Gastroesophageal sphincter (tissue), 4 donors: ENCODE data around the gene ZNF44. TPM values are rescaled to one million over a fixed set of nuclear protein-coding genes. Genes with fewer than 3 reads are reported as not detected.

Source experiments
- ATAC-seq: fragments of 150-250 bp; one replicate; pipeline ENCODE4 v1.9.1; 2016; ENCODE audit warnings: mild to moderate bottlenecking, moderate library complexity
- H3K27ac ChIP-seq, 4 donors: fragments of 200-600 bp; sonication (generic) in 3 of 4; 1 replicate in 3 of 4; 2 replicates in 1 of 4; pipeline ENCODE4 v1.5.1; 2016 to 2019
- H3K27me3 ChIP-seq: fragments of 200-600 bp; sonication (generic); one replicate; pipeline ENCODE4 v1.5.1; 2019
- H3K36me3 ChIP-seq, 2 donors: fragments of 200-600 bp; sonication (generic); one replicate each; pipeline ENCODE4 v1.5.1; 2019; ENCODE audit warnings: control low read depth in 1 of 2
- H3K4me1 ChIP-seq, 3 donors: fragments of 200-600 bp; sonication (generic); 1 replicate in 2 of 3; 2 replicates in 1 of 3; pipeline ENCODE4 v1.5.1; 2016 to 2019; ENCODE audit warnings: control low read depth in 2 of 3
- H3K4me3 ChIP-seq, 2 donors: fragments of 200-600 bp; sonication (generic); one replicate each; pipeline ENCODE4 v1.5.1; 2019; ENCODE audit warnings: mild to moderate bottlenecking in 1 of 2, moderate library complexity in 1 of 2
- H3K9me3 ChIP-seq, 3 donors: fragments of 200-600 bp; sonication (generic); one replicate each; pipeline ENCODE4 v1.5.1; 2017 to 2019; ENCODE audit warnings: control low read depth in 2 of 3
- CTCF ChIP-seq, 4 experiments: fragments of 200-600 bp in 2 of 4; fragments of 450-650 bp in 2 of 4; sonication (generic) in 1 of 4; IDR thresholded peaks; one replicate each; pipeline ENCODE4 v1.5.1; 2017 to 2019; ENCODE audit warnings: antibody characterized with exemption in 4 of 4, mild to moderate bottlenecking in 2 of 4, moderate library complexity in 2 of 4
- EP300 ChIP-seq: sonication (generic); formaldehyde crosslinking; IDR thresholded peaks from one replicate; pipeline ENCODE4 v1.6.1; 2017; ENCODE audit warnings: antibody characterized with exemption, mild to moderate bottlenecking
- POLR2A ChIP-seq, 2 donors: fragments of 450-650 bp; IDR thresholded peaks; one replicate each; pipeline ENCODE4 v1.6.1; 2017; ENCODE audit warnings: antibody characterized with exemption in 2 of 2, mild to moderate bottlenecking in 2 of 2, moderate library complexity in 1 of 2
- POLR2AphosphoS5 ChIP-seq: sonication (generic); formaldehyde crosslinking; IDR thresholded peaks from one replicate; pipeline ENCODE4 v1.6.1; 2017; ENCODE audit warnings: antibody characterized with exemption
- WGBS, 2 donors: methylation state at CpG; one replicate each; pipeline ENCODE4 v1.1.5; 2018; ENCODE audit warnings: low coverage in 1 of 2; 5-methylcytosine and 5-hydroxymethylcytosine counted together
- total RNA-seq, 4 donors: library from RNA; depleted of rRNA; stranded (reverse); fragments of >200 nt; gene quantifications; one replicate each; pipeline ENCODE4 v1.1.0, GENCODE V29; 2016

Gene ZNF44
- total RNA-seq, 4 donors from 2014 or later = 10.1 to 14.6 (median 11.3) TPM

GRCh38 chr19:12224676-12225075, 70.0 kb downstream of the ZNF44 start:
- Histone ChIP-seq H3K36me3 (peaks cover 0 to 43% of the 10 kb centered on the region in 2 donors), H3K9me3 (no peaks in the 10 kb centered on the region), H3K27me3 (no peaks in the 10 kb centered on the region), H3K4me1 (no peaks in the 10 kb centered on the region), H3K27ac (no peak overlapping the region), H3K4me3 (no peak overlapping the region)
- ATAC-seq = no peak
- TF ChIP-seq POLR2AphosphoS5 = no peak
- no peak for TF ChIP-seq CTCF (IDR thresholded peaks at IDR 0.05)
- no peak for TF ChIP-seq POLR2A (IDR thresholded peaks at IDR 0.05)
- TF ChIP-seq EP300 = no peak
- 88 to 100% methylated on average over 1 to 5 of the region's 6 CpGs for WGBS, 2 donors

GRCh38 chr19:12222980-12223630, 71.6 kb downstream of the ZNF44 start:
- Histone ChIP-seq H3K9me3 (peaks cover 0 to 10% (median 0%) of the 10 kb centered on the region in 3 donors), H3K4me1 (no peaks in the 10 kb centered on the region), H3K36me3 (peaks cover 0 to 40% of the 10 kb centered on the region in 2 donors), H3K27me3 (no peaks in the 10 kb centered on the region), H3K27ac (no peak overlapping the region), H3K4me3 (no peak overlapping the region)
- no peak for ATAC-seq
- 43 to 100% methylated on average over 1 of the region's 1 CpG for WGBS, 2 donors
- TF ChIP-seq EP300 = no peak
- no peak for TF ChIP-seq POLR2AphosphoS5
- no peak for TF ChIP-seq CTCF (IDR thresholded peaks at IDR 0.05)
- TF ChIP-seq POLR2A (IDR thresholded peaks at IDR 0.05) = no peak

Other genes starting within 250 kb of the ZNF44 start
- gene ZNF878, start 241.9 kb downstream of the ZNF44 start, total RNA-seq = under 1 TPM in 1 of 4 donors, not detected in 3; 0.27 TPM
- gene ZNF844, start 230.2 kb downstream of the ZNF44 start, total RNA-seq = 10 to 100 TPM in 2 of 4 donors, 1 to 10 TPM in 2; 8.0 to 19.0 (median 9.9) TPM
- gene ZNF20, start 154.5 kb downstream of the ZNF44 start, total RNA-seq = 1 to 10 TPM; 1.9 to 4.9 (median 3.1) TPM
- 10 to 100 TPM in 1 of 4 donors, 1 to 10 TPM in 3; 7.3 to 11.4 (median 8.0) TPM for gene ZNF625, start 138.1 kb downstream of the ZNF44 start, total RNA-seq
- gene ZNF136, start 131.8 kb downstream of the ZNF44 start, total RNA-seq = 10 to 100 TPM in 3 of 4 donors, 1 to 10 TPM in 1; 8.7 to 19.6 (median 11.5) TPM
- 1 to 10 TPM; 1.6 to 7.6 (median 5.5) TPM for gene ZNF563, start 38.8 kb upstream of the ZNF44 start, total RNA-seq
- gene ZNF442, start 70.8 kb upstream of the ZNF44 start, total RNA-seq = 1 to 10 TPM; 2.3 to 6.7 (median 4.8) TPM
- gene ZNF799, start 106.4 kb upstream of the ZNF44 start, total RNA-seq = 1 to 10 TPM; 3.9 to 7.8 (median 4.7) TPM
- gene ZNF443, start 146.1 kb upstream of the ZNF44 start, total RNA-seq = 1 to 10 TPM; 3.1 to 9.2 (median 5.2) TPM
- 1 to 10 TPM; 3.1 to 3.6 (median 3.3) TPM for gene ZNF709, start 189.9 kb upstream of the ZNF44 start, total RNA-seq